NCI-H82 treated with DMSO at 0.1 percent for 48 hours (cell line): Measurements from ENCODE around the gene EHBP1L1.

Experiments
- DNase-seq: peaks from one replicate; lab custom pipeline; 2025; ENCODE audit not compliant: unreplicated experiment; lab: John Stamatoyannopoulos, UW

The EHBP1L1 gene

DNA sequence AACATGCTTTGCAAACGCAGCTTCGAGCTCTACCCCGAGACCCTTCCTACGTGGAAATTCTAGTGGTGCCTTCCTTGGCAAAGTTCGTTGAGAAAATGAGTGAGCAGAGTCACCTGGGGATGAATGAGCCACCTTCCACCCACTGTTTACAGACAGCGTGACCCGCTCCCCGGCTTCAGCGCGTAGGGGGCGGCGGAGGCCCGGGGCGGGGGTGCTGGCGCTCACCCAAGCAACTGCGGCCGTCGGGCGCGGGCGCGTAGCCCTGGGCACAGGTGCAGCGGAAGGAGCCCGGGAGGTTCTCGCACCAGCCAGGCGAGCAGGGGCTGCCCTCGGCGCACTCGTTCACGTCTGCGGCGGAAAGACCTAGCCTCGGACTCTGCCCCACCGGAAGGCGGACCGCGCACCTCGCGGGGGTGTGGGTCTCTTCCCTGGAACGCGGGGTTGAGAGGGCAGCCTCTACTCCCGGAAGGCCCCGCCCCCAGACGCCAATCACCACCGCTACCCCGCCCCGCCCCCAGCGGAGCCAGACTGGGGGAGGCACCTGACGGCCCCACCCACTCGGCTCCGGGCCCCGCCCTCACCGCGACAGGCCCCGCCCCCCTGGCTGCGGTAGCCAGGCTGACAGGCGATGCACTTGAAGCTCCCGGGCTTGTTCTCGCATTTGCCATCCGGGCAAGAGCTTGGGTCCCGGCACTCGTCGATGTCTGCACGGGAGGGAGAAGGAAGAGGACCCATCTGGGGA lies 29.5 kb upstream of the EHBP1L1 start:
- DNase-seq, result peak; percentile 48

- DNase-seq, result no peak
Measured at GRCh38 chr11:65547446-65548125, 28.3 kb upstream of the EHBP1L1 start.

DNA sequence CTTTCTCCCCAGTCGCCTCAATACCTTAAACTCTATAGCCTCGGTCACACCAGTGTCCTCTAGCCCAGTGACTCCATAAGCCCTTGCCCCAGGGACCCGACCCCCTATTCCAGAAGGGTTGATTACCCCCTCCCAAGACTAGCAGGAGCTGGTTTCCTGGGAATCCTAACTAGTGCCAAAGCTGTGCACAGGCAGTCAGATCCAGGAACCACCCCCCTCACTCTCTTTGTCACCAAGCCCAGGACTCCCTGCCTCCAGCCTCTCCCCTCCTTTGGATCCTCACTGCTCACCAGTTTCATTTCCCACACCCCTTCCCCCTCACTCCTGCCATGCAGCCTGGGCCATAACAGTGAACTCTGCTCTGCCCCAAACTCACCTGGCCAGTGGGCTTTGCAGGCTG lies 27.5 kb upstream of the EHBP1L1 start:
- no peak for DNase-seq

GRCh38 chr11:65549096-65549495 lies 26.8 kb upstream of the EHBP1L1 start:
- DNase-seq, result no peak

DNA sequence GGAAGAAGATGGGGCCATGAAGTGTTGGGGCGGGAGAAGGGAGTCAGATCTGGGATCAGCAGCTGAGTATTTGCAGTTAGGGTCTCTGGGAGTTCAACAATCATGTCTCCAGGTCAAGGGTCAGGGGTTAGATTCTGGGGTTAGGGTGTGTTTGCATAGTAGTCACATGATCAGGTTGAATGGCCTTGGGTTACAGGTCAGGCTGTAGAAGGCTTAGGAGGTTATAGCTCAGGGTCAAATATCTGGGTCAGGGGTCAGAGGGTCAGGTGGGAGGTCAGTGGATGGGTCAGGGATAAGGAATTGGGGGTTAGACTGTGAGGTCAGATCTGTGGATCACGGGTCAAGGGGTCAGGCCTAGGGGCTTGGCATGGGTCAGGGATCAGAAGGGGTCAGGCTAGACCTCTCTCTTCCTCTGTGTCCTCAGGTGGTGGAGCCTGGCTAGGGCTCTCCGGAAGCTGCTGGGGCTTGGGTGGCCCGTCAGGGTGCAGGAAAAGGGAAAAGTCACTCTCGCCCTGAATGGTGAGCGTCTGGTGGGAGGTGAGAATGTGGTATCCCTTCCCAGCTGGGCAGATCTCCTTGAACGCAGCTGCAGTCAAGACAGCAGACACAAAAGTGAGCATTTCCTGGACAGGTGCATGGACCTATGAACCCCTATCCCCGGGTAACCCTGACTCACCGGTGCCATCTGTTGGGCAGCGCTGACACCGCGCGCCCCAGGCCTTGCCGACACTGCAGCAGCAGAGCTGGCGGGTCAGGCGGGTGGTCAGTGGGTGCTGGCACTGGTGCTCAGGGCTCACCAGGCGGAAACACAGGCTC lies 24.1 kb upstream of the EHBP1L1 start:
- no peak for DNase-seq

GRCh38 chr11:65552388-65552951 lies 23.4 kb upstream of the EHBP1L1 start:
- DNase-seq, result peak; percentile 32

DNA sequence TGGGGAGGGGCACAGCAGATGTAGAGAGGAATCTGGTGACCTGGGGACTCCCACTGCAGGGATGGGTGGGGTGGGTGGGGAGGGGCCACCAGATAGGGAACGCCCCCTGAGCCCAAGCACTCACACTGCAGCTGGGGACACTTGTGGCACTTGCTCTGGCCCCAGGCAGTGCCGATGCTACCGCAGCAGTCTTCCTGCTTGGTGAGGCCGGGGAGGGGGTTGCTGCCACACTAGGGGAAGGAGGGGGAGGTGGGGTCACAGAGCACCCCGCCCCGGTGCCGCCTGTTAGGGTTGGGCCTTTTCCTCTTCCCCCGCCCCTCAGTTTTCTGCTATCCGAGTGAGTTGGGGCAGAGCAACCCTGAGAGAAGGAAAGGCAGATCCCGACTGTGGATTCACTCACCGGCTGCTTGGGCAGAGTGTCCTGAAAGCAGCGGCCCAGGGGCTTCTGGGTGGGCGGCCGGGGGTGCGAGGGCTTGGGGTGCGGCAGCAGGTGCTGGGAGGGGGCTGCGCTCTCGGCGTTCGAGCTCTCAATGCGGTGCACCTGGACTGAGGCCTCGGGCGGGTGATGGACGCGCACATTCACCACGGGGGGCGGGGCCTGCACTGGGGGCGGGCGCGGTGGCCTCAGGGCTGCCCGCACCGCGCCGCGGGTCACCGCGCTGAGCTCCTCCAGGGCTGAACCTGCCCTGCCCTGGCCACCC lies 22.4 kb upstream of the EHBP1L1 start:
- no peak for DNase-seq

GRCh38 chr11:65554057-65554818 lies 21.6 kb upstream of the EHBP1L1 start:
- no peak for DNase-seq

DNA sequence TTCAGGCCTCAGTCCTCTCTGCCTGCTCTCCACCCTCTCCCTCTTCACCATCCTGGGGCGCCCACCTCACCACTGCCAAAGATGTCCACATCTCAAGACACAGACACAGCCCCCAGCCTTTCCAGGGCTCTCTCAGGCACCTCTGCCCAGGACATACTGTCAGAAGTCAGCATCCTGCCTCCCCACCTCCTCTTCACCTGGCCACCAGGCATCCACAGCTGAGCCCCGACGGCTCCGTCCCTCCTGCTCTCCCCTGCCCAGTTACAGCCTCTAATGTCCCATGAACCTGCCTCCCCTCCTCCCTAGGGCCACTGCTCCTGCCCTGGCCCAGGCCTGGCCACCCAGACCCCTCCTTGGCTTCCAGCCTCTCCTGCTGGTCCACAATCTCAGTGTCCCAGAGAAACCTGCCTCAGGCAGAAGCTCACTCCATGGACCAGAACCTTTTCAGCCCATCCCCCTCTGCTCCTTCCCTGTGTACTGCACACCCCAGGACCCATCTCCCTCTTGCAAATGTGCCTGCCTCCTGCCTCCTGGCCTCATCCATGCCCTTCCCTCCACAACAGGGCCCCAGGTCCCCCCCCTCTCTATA lies 20.9 kb upstream of the EHBP1L1 start:
- DNase-seq, result no peak

GRCh38 chr11:65555693-65556231 lies 20.1 kb upstream of the EHBP1L1 start:
- no peak for DNase-seq

DNA sequence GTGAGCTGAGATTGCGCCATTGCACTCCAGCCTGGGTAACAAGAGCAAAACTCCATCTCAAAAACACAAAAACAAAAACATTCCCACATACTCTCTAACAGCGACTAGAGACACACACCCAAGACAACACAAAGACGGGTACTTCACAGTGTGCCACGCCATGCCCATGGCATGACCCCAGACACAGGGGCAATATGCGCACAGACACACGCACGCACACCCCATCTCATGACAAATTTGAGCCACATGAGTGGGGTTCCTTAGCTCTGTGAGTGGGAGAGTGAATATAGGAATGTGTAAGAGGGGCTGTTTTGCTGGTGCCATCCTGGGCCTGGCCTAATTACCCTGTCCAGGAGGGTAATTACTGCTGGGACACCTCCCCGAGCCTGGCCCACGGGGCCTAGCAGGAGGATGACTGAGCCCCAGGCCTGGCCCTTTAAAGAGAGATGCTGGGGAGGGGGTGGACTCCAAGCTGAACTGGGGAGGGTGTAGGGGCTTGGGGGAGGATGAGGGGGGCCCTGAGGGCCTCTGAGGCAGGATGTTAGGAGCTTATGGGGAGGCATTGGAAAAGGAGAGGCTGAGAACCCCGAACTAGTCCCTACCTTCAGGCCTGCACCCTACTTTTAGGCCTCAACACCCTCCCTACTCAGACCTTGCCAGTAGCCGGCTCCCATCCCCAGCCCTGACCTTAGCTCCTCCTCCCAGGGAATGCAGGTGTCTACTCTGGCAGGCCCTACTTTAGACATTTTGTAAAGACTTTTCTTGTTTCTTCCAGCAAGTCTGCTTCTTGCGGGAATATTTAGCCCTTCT lies 19.2 kb upstream of the EHBP1L1 start:
- no peak for DNase-seq

GRCh38 chr11:65557280-65558001 lies 18.4 kb upstream of the EHBP1L1 start:
- no peak for DNase-seq

DNA sequence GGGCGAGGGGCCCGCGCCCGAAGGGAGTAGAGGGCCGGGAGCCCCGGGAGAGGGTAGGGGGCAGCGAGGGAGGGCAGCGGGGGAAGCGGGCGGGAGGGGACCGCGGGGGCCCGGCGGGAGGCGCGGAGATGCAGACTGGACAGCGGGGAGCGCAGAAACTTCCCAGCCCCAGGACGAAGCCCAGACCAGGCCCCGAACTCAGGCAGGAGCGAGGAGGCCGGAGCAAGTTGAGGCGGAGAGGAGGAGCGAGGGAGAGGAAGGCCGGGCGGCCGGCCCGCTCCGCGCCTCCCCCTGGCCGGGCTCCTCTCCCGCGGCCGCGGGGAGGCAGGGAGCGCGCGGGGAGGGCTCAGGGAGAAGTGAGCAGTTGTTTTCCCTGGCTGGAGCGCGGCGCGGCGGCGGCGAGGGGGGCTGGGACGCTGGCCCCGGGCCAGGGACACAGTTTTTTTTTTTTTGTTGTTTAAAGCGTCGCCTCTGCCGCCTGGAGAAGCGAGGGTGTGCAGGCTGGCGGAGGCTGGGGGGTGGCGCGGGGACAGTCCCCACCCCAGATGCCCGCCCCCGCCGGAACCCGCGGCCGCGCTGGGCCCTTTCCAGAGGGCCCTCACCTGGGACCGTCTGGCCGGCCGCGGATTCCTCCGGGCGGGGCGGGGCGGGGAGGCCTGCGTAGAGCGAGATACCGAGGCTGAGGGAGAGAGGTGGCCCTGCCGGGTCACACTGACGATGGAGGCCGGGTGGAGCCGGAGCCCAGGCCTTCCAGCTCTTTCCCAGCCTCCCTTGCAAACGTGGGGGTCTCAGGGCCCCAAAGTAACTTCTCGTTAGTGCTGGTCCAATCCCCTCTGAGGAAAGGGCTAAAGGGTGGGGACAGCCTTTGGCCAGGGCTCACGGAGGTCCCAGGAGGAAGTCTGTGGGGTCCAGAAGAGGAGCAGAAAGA lies 17.6 kb upstream of the EHBP1L1 start, which contains the start of gene LTBP3:
TSS of gene LTBP3 (minus strand) at position 358 of the 928 bp plus-strand sequence. CDS start 400 bp downstream, outside the sequence.
- DNase-seq, result no peak

- no peak for DNase-seq
Measured at GRCh38 chr11:65558930-65559509, 16.8 kb upstream of the EHBP1L1 start.

- DNase-seq, result no peak
Measured at GRCh38 chr11:65559535-65559934, 16.3 kb upstream of the EHBP1L1 start.

DNA sequence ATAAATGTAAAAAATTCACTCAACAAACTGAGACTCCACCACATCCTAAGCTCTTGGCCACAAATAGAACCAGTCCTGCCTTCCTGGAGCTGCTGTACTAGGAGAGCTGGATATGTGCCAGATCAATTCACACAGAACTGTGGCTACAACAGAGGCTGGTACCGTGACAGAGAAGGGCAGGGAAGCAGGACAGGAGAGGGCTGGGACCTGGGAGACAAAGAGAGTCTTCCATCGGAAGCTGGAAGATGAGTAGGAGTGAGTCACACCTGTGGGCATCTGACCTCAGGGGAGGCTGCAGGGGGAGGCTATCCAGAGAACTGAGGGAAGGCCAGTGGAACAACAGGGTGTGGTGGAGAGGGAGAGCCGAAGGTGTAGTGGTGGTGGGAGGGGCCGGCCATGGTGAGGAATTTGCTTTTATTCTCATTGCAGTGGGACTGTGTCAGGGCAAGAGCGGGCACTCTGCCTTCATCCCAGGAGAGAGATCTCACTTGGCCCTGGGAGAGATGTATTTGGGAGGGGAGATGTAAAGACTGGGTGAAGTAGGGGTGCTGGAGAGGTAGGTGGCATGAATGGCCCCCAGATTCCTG lies 15.8 kb upstream of the EHBP1L1 start:
- DNase-seq, result no peak
